Measurements from ENCODE around the gene CTXND2.

GRCh38 chr1:150888727-150889126 lies 1.8 kb downstream of the CTXND2 start:
- TF ChIP-seq POLR2A (IDR thresholded peaks at IDR 0.05) = no peak
- TF ChIP-seq, protein P1, sequence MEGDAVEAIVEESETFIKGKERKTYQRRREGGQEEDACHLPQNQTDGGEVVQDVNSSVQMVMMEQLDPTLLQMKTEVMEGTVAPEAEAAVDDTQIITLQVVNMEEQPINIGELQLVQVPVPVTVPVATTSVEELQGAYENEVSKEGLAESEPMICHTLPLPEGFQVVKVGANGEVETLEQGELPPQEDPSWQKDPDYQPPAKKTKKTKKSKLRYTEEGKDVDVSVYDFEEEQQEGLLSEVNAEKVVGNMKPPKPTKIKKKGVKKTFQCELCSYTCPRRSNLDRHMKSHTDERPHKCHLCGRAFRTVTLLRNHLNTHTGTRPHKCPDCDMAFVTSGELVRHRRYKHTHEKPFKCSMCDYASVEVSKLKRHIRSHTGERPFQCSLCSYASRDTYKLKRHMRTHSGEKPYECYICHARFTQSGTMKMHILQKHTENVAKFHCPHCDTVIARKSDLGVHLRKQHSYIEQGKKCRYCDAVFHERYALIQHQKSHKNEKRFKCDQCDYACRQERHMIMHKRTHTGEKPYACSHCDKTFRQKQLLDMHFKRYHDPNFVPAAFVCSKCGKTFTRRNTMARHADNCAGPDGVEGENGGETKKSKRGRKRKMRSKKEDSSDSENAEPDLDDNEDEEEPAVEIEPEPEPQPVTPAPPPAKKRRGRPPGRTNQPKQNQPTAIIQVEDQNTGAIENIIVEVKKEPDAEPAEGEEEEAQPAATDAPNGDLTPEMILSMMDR (IDR thresholded peaks at IDR 0.05) = no peak

All from esophagus squamous epithelium (tissue), 4 donors.